Activated T-cell treated with anti-CD3 and anti-CD28 coated beads for 4 hours (primary cell): Measurements from ENCODE around the gene LMAN2.
"Not testable (repeated sequence)": the region's sequence is repeated elsewhere in the genome, so short reads cannot be mapped to it uniquely, and the experiment has no call there.

Experiments
- DNase-seq: peaks from one replicate; pipeline ENCODE4 v3.0.0-alpha.2; 2020

LMAN2 gene

DNA sequence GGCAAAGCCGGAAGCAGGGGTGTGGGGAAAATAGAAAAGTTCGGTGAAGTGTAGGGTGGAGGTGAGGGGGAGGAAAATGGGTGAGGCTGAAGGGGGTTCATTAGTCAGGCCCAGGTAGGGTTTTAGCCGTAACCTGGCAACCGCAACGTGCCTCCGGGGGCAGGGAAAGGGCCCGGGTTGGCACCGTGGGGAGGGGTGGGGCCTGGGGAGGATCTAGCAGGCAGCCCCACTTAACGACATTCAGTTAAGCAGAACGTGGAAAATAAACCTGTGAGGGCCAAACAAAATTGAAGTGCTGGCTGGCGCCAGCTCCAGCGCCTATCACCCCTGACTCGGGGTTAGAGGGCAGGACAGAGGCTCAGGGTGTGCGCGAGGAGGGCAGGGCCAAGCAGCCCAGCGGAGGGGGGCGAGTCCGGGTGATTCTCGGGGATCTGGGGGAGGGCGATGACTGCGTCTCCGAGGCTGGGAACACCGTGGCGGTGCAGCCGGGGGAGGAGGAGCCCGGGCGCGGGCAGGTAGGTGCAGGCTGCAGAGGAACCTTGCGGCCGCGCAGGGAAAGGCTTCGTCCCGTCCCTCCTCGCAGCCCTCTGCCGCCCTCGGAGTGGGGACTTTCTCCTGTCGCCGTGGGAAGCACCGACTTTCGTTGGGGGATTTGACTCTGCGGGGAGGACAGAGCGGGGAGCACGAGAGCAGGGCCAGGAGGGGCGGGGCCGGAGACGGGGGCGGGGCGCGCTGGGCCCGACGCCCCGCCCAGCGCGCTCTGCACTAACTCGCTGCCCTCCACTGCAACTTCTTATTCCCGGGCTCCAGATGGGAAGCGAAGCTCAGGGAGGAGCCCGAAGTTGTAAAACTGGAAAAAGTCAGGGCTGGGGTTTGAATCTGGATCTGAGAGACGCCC is 11.4 kb upstream of the LMAN2 start:
- DNase-seq: peak; percentile 62

DNA sequence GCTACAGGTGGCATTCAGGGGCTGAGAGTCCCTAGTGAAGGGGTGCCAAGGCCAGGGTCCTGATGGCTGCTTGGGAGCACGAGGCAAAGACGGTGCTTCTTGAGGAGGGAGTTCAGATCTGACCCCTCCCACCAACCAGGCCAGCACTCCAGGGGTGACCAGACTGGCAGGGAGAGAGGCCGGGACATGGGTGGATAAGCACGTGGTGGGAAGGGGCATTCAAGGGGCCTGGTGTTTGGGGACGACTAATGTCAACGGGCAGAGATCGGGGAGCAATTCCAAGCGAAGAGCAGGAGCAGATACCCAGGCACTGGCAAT is 10.8 kb upstream of the LMAN2 start:
- no peak for DNase-seq

DNA sequence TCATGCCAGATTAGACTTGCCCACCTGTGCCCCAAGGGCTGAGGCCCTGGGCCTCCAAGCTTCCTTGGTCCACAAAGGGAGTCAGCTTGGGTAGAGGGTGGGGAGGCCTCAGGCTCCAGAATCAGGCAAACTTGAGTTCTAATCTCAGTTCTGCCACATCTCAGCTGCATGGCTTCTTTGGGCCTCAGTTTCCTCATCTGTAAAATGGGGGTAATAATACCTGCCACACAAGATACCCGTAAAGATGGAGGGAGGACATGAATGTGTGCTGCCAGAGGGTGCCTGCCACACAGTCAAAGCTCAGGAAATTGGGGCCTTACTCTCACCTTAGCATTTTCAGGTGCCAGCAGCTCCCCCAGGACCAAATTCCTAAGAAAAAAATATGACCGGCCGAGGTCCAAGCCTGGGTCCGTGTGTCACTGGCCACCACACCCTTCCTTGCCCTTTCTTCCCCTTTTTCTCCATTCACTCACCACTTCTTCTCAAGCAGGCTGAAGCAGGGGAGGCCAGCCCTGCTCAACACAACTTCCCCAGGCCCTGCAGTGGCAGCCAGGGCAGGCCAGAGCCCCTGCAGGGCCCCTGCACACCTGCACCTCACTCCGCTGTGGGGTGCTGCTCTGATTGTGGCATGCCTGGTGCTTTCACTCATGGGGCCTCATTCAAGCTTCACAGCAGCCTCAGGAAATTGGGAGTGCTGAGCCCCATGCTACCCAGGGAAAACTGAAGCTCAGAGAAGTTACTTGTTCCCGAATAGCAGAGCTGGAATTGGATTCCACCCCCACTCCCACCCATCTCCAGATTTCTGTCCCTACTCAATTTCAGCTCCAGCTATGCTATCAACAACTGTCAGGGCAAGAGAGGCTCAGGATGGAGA is 10.2 kb upstream of the LMAN2 start:
- DNase-seq: no peak

DNA sequence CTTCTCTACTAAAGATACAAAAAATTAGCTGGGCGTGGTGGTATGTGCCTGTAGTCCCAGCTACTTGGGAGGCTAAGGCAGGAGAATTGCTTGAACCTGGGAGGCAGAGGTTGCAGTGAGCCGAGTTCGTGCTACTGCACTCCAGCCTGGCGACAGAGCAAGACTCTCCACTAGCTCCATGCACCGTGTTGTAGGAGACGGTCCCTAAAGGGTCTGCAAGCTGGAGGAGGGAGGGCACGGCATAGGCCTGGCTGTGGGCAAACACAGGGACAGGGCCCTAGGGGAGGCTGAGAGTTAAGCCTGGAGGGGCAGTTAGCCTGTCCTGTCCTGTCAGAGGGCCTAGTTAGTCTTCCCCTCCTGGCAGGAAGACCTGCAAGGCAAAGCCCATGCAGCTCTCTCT is 9.3 kb upstream of the LMAN2 start:
- DNase-seq: not testable (repeated sequence)

DNA sequence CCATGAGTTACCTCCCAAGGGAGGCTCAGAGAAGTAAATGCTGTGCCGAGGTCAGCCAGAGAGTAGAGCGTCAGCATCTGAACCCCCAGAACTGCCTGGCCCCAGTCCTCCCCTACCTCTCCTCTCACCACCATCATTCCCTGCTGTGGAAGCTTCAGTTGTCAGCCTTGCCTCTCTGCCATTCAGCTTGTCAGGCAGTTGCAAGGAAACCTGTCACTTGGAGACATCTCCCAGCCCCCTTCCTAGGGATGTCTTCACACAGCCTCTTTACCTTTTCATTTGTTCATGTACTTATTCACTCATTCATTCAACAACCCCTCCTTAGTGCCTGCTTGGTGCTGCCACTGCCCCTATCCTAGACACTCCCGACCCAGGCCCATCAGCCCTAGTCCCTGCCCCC is 8.4 kb upstream of the LMAN2 start:
- DNase-seq: no peak

DNA sequence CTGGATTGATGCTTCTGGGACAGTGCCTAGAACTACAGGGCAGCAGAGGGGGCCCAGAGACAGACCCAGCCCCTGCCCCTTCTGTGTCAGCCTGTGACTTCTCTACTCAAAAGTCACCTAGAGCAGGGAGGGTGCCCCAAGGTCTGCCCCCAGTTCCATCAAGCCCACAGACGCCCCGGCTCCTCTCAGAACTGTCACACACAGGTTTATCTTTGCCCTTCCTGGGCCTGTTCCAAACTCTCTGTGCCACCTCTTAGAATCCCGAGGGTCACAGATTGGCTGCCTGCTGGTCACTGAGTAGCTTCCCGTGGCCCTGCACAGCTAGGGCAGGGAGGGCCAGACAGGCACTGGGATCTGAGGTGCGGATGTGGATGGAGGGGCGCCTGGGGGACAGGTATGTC is 8.0 kb upstream of the LMAN2 start:
- no peak for DNase-seq

DNA sequence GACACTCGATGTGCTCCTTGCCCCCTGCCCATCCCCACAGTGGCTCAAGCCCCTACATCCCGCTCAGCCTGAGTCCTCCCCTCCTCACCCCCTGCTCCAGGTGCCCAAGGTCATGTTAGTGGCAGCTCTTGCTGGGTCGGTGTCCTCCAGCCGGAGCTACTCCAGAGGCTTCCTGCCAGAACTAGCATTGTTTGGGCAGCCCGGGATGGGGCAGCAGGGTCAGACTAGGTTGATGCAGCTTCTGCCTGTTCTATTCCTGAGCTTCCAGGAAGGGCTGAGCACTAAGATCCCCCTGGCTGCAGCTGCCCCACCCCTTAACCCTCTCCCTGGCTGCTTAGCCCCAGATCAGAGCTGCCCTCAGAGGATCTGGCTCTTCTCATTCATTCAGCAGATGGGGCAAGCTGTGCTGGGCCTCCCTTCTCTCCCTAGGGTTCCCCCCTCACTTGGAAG is 6.9 kb upstream of the LMAN2 start:
- DNase-seq: no peak

DNA sequence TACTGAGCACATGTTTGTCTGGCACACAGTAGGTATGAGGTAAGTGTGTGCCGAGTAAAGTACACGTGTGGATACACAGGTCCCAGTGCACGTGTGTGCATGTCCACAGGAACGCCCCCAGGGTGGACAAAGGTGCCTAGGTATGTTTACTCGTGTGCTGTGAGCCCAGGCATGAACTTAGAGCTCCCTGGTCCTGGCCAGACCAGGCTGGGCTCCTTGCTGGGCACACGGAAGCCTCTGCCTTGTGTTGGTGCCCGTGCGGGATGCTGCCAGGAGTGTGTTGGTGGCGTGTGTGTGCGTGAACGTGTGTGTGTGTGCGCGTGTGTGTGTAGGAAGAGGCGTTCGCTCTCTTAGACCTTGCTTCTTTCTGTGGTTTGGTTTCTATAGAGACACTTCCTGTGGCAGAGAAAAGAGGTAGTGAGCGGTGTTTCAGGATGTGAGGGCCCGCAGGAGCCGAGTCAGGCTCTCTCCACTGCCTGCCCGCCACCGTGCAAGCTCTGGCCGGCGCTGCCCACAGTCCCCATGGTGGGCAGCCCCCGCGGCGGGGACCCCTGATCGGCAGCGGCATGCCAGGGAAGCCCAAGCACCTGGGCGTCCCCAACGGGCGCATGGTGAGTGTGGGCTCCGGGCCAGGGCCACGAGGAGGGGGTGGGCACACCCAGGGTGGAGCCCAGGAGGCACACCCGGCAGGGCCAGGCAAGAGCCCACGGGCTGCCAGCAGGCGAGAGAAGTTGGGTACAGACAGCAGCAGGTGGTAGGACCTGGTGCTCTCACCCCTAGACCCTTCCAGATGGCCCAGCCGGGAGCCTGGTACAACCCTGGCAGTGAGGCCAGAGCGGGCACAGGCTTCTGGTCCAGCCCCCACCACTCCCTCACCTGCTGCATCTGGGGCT is 6.2 kb upstream of the LMAN2 start, which contains the start of gene RGS14:
RGS14 (plus strand) TSS at position 466 of the 893 bp plus-strand sequence; CDS start at position 567, 101 bp downstream.
- DNase-seq: peak; percentile 42

DNA sequence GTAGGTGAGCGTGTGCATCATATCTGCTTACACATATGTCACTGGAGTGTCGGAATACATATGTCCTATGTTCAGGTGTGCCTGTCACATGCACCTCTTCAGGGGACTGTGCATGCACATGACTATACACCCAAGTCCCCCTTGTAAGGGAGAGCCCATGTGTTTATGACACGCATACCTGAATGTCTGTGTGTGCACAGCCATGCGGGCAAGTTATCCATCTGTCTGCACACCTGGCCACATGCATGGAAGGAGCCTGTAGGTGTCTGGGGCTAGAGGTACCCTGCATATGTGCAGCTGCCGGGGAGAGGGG is 5.6 kb upstream of the LMAN2 start:
- no peak for DNase-seq

DNA sequence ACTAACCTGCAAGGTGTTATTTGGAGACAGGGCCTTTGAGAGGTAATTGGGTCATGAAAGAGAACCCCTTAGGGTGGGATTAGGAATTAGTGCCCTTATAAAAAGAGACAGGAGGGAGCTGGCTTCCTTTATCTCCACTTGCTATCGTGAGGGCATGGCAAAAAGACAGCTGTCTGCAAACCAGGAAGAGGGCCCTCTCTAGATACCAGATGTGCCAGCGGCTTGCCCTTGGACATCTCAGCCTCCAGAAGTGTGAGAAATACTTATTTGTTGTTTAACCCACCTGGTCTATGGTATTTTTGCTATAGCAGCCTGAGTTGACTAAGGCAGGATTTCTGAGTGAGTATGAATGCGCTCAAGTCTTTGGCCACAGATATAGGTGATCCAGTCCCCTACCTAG is 5.3 kb upstream of the LMAN2 start:
- no peak for DNase-seq

DNA sequence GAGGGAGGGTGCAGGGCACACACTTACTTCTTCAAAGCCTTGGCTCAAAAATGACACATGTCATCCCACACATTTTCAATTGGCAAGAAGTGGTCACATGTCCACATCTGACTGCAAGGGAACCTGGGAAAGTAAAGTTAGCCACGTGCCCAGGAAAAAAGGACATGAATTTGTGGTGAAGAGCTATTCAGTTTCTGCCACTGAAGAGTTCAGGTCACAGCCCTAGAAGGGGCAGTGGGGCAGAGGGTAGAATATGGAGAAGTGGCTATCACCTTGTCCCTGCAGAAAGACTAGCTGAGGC is 4.3 kb upstream of the LMAN2 start:
- DNase-seq: no peak

DNA sequence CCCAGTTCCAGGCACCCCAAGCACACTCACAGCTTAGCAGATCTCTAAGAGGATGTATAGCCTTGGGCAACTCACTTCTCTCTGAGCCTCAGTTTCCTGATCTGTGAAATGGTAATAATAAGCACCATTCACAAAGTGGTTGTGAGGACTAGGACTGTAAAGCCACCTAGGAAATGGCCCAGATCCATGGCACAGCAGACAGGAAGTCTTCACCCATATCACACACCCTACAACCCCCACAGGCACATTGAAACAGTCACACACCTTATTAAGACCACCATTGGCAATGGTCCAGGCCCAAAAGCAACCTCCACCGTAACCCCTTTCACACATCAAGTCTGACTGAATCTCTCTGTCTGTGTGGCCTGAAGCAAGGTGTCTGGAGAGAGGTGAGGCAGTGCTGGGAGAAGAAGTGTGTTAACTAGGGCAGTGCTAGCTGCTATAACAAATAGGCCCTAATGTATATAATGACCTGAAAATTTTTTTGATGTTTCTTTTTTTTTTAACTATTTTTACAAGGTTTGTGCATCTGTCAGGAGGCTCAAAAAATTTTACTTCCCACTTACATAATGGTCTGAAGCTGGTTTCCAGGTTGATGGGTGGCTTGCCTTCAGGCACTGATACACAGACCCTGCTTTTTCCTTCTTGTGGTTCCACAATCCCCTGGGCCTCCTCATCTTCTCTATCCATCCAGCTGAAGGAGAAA is 3.8 kb upstream of the LMAN2 start:
- DNase-seq: no peak

DNA sequence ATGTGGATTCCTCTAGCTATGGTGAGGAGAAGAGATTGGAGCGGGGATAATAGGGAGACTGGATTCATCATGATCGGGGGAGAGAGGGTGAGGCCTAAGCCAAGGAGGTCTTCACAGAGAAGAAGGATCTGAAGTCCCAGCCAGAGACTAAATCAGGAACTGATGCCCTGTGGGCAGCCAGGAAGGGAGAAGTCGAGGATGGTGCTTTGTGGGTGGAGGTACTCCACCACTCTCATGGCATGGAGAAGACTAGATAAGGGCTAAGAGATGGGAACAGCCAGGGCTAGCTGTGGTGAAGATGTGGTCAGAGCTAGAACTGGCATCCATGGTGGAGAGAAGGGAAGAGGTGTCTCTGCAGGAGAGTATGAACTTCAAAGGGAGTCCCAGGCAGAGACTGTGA is 3.2 kb upstream of the LMAN2 start:
- DNase-seq: no peak

DNA sequence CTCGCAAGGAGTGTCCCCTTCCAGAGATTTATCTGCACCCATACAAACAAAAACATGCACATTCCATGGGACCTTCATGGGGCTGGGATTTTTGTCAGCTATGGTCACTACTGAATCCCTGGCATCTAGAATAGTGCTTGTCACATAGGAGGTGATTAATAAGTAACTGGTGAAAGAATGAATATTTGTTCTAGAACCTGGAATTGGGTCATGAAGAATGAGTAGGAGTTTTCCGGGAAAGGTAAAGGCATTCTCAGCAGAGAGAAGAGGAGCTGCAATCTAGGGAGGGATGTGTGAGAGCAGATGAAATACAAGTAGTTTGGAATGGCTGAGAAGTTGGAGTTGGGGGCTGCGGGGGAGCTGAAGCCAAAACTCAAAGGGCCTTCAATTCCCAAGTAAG is 2.8 kb upstream of the LMAN2 start:
- no peak for DNase-seq

DNA sequence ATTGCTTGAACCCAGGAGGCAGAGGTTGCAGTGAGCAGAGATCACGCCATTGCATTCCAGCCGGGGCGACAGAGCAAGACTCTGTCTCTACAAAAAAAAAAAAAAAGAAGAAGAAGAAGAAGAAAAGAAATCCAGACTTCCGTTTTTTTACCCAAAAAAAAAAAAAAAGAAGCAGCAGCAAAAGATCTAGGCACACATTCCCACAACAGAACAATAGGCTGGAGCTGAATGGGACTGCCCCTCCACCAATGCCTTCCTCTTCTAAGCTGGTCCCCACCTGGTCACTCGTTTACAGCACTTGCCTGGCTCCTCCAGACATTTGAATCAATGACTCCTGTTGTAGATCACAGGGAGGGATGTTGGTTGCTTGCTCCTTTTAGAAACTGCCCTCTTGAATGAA is 1.6 kb upstream of the LMAN2 start:
- no peak for DNase-seq

DNA sequence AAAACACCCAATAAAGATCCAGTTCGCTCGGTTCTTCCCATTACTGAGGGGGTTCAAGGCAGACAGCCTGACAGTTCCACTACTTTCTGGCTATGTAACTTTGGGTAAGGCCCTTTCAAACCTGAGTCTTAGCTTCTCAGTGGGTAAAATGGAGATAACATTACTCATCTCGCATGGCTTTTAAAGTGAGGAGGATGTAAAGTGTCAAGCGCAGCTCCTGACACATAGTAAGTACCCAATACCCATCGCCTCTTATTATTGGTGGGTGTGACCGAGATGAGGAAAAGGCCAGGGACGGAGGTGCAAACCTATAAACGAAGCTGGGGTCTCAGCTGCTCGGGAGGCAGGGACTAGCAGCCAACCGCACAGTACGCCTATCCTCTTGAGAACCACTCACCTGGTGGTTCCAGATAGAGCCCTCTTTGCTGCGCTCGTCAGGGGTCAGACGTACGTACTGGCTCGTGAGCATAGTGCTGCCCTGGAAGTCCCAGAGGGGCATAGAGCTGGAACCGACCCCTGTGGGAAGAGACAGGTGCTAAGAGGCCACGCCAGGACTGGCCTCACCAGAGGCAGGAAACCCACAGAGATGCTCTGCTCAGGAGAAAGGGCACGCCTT is 584 bp downstream of the LMAN2 start:
- no peak for DNase-seq

DNA sequence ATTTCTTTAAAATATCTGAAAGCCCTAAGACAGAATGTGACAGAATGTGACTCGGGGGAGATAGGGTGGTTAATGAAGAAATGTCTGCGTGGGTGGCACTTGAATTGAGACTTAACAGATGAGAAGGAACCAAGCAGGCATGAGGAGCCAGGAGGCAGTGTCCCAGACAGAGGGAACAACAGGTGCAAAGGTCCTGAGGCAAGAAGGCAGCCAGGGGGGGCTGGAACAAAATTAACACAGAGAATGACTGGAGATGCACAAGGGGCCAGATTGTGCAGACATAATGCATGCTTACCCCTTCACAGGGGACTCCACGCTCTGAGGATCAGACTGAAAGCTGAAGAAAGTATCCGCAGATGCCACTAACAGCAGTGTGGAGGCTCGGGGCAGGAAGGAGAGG is 1.7 kb downstream of the LMAN2 start:
- no peak for DNase-seq

DNA sequence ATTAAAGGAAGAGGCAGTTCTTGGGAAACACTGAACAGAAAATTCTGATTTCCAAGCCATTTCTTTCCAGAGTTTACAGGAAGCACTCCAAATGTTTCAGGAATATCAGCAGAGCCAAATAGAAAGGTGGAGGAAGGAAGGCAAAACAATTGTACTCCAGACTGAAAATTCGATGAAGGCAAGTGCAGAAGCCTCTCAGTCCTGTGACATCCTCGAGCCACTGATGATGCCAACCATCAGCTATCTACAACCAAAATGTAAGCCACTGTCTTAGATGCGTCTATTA is 2.2 kb downstream of the LMAN2 start:
- DNase-seq: no peak

DNA sequence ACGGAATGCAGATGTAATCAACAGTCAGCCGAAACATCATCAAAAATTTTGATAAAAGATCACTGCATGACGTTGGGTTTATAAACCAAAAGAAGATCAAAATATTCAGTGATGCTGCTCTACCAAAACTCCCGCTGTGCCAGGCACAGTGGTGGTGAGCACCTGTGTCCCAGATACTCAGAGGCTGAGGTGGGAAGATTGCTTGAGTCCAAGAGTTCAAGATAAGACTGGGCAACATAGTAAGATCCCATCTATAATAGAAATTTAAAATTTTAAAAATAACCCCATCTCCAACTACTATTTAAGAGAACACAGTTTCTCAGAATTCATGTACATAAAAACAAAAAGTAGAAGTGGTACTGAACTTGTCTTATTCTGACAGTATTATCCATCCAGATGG is 3.8 kb downstream of the LMAN2 start:
- DNase-seq: no peak

DNA sequence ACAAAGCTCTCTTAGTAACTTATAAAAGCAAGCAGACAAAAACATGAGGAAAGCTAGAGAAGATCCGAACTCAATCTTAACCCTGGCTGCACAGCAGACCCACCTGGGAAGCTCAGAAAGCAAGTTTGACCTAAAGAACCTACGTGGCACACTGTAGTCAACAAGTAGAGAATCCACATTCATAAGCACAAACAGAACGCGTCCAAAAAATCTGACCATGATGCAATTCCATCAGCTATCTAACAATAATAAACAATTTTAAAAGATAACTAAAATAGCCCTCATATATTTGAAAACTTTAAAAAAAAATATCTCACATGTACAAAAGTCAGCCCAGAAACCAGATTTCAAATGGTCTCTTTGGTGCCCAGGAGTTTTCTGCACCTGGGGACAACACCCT is 4.6 kb downstream of the LMAN2 start:
- DNase-seq: no peak

DNA sequence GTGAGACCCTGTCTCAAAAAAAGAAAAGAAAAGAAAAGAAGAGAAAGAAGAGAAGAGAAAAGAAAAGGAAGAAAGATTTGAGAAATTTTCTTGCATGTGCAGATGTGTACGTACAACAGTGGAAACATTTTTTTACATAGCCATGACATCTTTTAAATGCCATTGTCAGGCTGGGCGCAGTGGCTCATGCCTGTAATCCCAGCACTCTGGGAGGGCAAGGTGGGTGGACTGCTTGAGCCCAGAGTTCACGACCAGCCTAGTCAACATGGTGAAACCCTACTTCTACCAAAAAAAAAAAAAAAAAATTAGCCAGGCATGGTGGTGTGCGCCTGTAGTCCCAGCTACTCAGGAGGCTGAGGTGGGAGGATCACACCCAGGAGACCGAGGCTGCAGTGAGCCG is 6.6 kb downstream of the LMAN2 start:
- DNase-seq: no peak

DNA sequence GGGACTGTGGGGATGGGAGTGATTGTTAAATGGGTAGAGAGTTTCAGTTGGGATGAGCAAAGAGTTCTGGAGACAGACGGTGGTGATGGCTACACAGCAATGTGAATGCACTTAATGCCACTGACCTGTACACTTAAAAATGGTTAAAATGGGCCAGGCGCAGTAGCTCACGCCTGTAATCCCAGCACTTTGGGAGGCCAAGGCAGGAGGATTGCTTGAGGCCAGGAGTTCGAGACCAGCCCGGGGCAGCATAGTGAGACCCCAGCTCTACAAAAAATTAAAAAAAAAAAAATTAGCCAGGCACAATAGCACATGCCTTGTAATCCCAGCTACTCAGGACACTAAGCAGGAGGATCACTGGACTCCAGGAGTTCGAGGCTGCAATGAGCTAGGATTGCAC is 7.7 kb downstream of the LMAN2 start:
- DNase-seq: no peak

DNA sequence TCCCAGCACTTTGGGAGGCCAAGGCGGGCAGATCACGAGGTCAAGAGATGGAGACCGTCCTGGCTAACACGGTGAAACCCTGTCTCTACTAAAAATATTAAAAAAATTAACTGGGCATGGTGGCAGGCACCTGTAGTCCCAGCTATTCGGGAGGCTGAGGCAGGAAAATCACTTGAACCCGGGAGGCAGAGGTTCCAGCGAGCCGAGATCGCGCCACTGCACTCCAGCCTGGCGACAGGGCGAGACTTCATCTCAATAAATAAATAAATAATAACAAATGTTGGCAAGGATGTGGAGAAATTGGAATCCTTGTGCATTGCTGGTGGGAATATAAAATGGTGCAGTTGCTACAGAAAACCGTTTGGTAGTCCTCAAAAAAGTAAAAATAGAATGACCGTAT is 8.5 kb downstream of the LMAN2 start:
- DNase-seq: not testable (repeated sequence)
